ENCODE results near the gene SPINDOC.

DNA sequence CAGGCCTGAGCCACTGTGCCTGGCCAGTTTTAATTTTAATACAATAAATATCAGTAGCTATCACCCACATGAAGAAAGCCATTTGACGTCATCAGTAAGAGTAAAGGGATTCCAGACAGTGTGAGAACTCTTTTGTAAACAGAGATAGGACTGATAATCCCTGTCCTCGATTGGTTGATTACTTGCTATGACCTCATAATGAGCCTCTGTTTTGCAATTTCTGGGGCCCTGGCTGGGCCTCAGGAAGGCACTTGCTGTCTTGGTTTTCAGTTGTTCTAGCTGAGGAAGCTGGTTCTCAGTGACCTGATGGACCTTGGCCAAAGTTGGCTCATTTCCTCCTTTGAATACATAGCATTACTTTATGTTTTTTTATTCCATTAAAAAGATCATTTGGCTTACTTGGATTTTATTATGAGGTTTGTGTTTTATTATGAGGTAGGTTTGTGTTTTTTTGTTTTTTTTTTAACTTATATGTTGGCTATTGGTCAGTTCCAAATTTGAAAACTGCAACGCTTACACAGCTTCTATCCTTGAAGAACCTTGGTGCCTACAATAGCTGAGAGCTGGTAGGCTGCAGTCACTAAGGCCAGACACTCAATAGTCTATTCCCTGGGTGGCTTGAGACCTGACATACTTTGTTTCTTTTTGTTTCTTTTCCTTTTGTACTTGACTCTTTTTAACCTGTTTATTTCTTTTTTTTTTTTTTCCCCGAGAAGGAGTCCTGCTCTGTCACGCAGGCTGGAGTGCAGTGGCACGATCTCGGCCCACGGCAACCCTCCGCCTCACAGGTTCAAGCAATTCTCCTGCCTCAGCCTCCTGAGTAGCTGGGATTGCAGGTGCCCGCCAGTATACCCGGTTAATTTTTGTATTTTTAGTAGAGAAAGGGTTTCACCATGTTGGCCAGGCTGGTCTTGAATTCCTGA lies 45.6 kb downstream of the SPINDOC start:
- TF ChIP-seq, protein P1, sequence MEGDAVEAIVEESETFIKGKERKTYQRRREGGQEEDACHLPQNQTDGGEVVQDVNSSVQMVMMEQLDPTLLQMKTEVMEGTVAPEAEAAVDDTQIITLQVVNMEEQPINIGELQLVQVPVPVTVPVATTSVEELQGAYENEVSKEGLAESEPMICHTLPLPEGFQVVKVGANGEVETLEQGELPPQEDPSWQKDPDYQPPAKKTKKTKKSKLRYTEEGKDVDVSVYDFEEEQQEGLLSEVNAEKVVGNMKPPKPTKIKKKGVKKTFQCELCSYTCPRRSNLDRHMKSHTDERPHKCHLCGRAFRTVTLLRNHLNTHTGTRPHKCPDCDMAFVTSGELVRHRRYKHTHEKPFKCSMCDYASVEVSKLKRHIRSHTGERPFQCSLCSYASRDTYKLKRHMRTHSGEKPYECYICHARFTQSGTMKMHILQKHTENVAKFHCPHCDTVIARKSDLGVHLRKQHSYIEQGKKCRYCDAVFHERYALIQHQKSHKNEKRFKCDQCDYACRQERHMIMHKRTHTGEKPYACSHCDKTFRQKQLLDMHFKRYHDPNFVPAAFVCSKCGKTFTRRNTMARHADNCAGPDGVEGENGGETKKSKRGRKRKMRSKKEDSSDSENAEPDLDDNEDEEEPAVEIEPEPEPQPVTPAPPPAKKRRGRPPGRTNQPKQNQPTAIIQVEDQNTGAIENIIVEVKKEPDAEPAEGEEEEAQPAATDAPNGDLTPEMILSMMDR (IDR thresholded peaks at IDR 0.05): no peak
- TF ChIP-seq POLR2A (IDR thresholded peaks at IDR 0.05): no peak

Data from prostate gland (tissue), 2 donors.